Astrocyte (in vitro differentiated cells and primary cell): ENCODE results near the gene SEMA3B. TPM values are rescaled to one million over a fixed set of nuclear protein-coding genes. Genes with fewer than 3 reads are reported as not detected.
A peak's percentile ranks its signal among the peaks of the same experiment; 100 is the strongest.

ENCODE experiments used
- DNase-seq: peaks from one replicate; pipeline ENCODE4 v3.0.0-alpha.2; 2010; ENCODE audit warnings: low read depth
- FAIRE-seq: peaks from 2 replicates; lab custom pipeline; 2011; peaks lifted over from hg19 to GRCh38; lab: Jason Lieb, UNC
- H2AFZ ChIP-seq: 2 replicates; pipeline ENCODE4 v1.6.0; 2012; ENCODE audit warnings: low read depth, low read length, inconsistent platforms
- H3K27ac ChIP-seq: 2 replicates; pipeline ENCODE4 v1.5.1; 2011; ENCODE audit warnings: low read depth, low read length, inconsistent platforms
- H3K27me3 ChIP-seq: 2 replicates; pipeline ENCODE4 v1.6.0; 2011; ENCODE audit warnings: low read length, inconsistent platforms; ENCODE audit not compliant: insufficient read depth
- H3K36me3 ChIP-seq: 2 replicates; pipeline ENCODE4 v1.5.1; 2011; ENCODE audit warnings: low read length, inconsistent platforms; ENCODE audit not compliant: insufficient read depth
- H3K4me1 ChIP-seq: 2 replicates; pipeline ENCODE4 v1.5.1; 2011; ENCODE audit warnings: low read length, inconsistent platforms; ENCODE audit not compliant: insufficient read depth
- H3K4me2 ChIP-seq: 2 replicates; pipeline ENCODE4 v1.6.0; 2012; ENCODE audit warnings: low read length, inconsistent platforms
- H3K4me3 ChIP-seq: 2 replicates; pipeline ENCODE4 v1.5.1; 2011; ENCODE audit warnings: low read depth, mild to moderate bottlenecking, low read length, inconsistent platforms; ENCODE audit not compliant: insufficient read depth
- H3K79me2 ChIP-seq: 2 replicates; pipeline ENCODE4 v1.6.0; 2012; ENCODE audit warnings: mild to moderate bottlenecking, low read length, inconsistent platforms; ENCODE audit not compliant: insufficient read depth
- H3K9ac ChIP-seq: 2 replicates; pipeline ENCODE4 v1.6.0; 2012; ENCODE audit warnings: mild to moderate bottlenecking, low read length, inconsistent platforms
- H3K9me3 ChIP-seq: 2 replicates; pipeline ENCODE4 v1.5.1; 2012; ENCODE audit warnings: low read depth, mild to moderate bottlenecking, low read length, inconsistent platforms; ENCODE audit not compliant: insufficient read depth
- H4K20me1 ChIP-seq: 2 replicates; pipeline ENCODE4 v1.6.0; 2012; ENCODE audit warnings: low read length, inconsistent platforms; ENCODE audit not compliant: insufficient read depth
- H3K27ac Mint-ChIP-seq: one replicate; pipeline ENCODE4 v1.8.0; 2021; ENCODE audit warnings: mild to moderate bottlenecking, mixed read lengths; ENCODE audit not compliant: unreplicated experiment
- H3K27me3 Mint-ChIP-seq: one replicate; pipeline ENCODE4 v1.8.0; 2021; ENCODE audit warnings: low read depth, mixed read lengths; ENCODE audit not compliant: unreplicated experiment
- H3K36me3 Mint-ChIP-seq: one replicate; pipeline ENCODE4 v1.8.0; 2021; ENCODE audit warnings: low read depth, mixed read lengths; ENCODE audit not compliant: unreplicated experiment
- H3K4me1 Mint-ChIP-seq: one replicate; pipeline ENCODE4 v1.8.0; 2021; ENCODE audit warnings: low read depth, mixed read lengths; ENCODE audit not compliant: unreplicated experiment
- H3K4me3 Mint-ChIP-seq: one replicate; pipeline ENCODE4 v1.8.0; 2021; ENCODE audit warnings: mild to moderate bottlenecking, moderate library complexity, mixed read lengths; ENCODE audit not compliant: unreplicated experiment
- H3K9me3 Mint-ChIP-seq: one replicate; pipeline ENCODE4 v1.8.0; 2021; ENCODE audit warnings: mild to moderate bottlenecking, mixed read lengths; ENCODE audit not compliant: unreplicated experiment
- CTCF ChIP-seq: IDR thresholded peaks from 2 replicates; pipeline ENCODE4 v1.5.1; 2011; ENCODE audit warnings: low read depth, mild to moderate bottlenecking, inconsistent platforms, low read length, moderate library complexity; ENCODE audit not compliant: insufficient read depth
- EZH2 ChIP-seq: IDR thresholded peaks from 2 replicates; pipeline ENCODE4 v1.6.1; 2012; ENCODE audit warnings: mild to moderate bottlenecking, low read length, inconsistent platforms; ENCODE audit not compliant: insufficient read depth
- total RNA-seq: library from RNA; stranded (reverse); gene quantifications from 2 replicates; pipeline ENCODE4 v1.2.1, GENCODE V29; 2021

The SEMA3B gene
- total RNA-seq, 1 donor from 2014 or later = 5.9 TPM

GRCh38 chr3:50302095-50303012 is 33.4 kb downstream of the SEMA3B start:
- no peak for DNase-seq
- Histone ChIP-seq H3K27me3 (no peaks in the 10 kb centered on the region), H3K4me2 (no peak overlapping the region), H3K9me3 (no peaks in the 10 kb centered on the region), H3K4me1 (peaks cover 17% of the 10 kb centered on the region), H3K27ac (no peak overlapping the region), H3K36me3 (no peaks in the 10 kb centered on the region), H3K9ac (no peak overlapping the region), H2AFZ (no peak overlapping the region), H4K20me1 (no peaks in the 10 kb centered on the region), H3K79me2 (peaks cover 5% of the 10 kb centered on the region), H3K4me3 (no peak overlapping the region)
- peaks cover 11% of the 10 kb centered on the region for H3K4me1 Mint-ChIP-seq
- TF ChIP-seq CTCF = no peak
- TF ChIP-seq EZH2 = no peak
- H3K36me3 Mint-ChIP-seq = peaks cover 4% of the 10 kb centered on the region
- no peaks in the 10 kb centered on the region for H3K27me3 Mint-ChIP-seq
- H3K27ac Mint-ChIP-seq = peak overlapping the region; percentile 69
- no peak overlapping the region for H3K4me3 Mint-ChIP-seq
- FAIRE-seq = no peak
- H3K9me3 Mint-ChIP-seq = no peaks in the 10 kb centered on the region

- Histone ChIP-seq H3K36me3 (no peaks in the 10 kb centered on the region), H3K4me2 (no peak within 1 kb of the TSS), H3K4me3 (no peak within 1 kb of the TSS), H3K27ac (no peak within 1 kb of the TSS), H3K9me3 (no peaks in the 10 kb centered on the region), H3K4me1 (peaks cover 15% of the 10 kb centered on the region), H4K20me1 (no peaks in the 10 kb centered on the region), H3K9ac (no peak within 1 kb of the TSS), H3K27me3 (no peaks in the 10 kb centered on the region), H3K79me2 (no peaks in the 10 kb centered on the region), H2AFZ (no peak within 1 kb of the TSS)
- peaks cover 8% of the 10 kb centered on the region for H3K4me1 Mint-ChIP-seq
- DNase-seq = no peak
- H3K27me3 Mint-ChIP-seq = no peaks in the 10 kb centered on the region
- H3K4me3 Mint-ChIP-seq = no peak within 1 kb of the TSS
- H3K36me3 Mint-ChIP-seq = peaks cover 4% of the 10 kb centered on the region
- TF ChIP-seq EZH2 = no peak
- TF ChIP-seq CTCF = no peak
- peak within 1 kb of the TSS; percentile 69 for H3K27ac Mint-ChIP-seq
- no peak for FAIRE-seq
- no peaks in the 10 kb centered on the region for H3K9me3 Mint-ChIP-seq
Observed at GRCh38 chr3:50303013-50303815, 34.3 kb downstream of the SEMA3B start, which contains the start of gene HYAL1. Gene HYAL1, minus strand, starts transcription at chr3:50303574. Its CDS starts 618 bp downstream, at chr3:50302956.
